Measurements from ENCODE around the gene CLCA2. TPM values are rescaled to one million over a fixed set of nuclear protein-coding genes. Genes with fewer than 3 reads are reported as not detected.

The CLCA2 gene
- total RNA-seq (2014; rRNA removed; shearing (Covaris generic)): not detected in 2 replicates

GRCh38 chr1:86423873-86424272 is at the start of gene CLCA2:
CLCA2 (plus strand) TSS chr1:86424171; CDS start chr1:86424248, 77 bp downstream.
- peaks cover 16% of the 10 kb centered on the region; the same call in 1 of the 2 replicates for H3K4me1 ChIP-seq (replicated peaks)
- H3K27ac ChIP-seq: no peak within 1 kb of the TSS
- no peaks in the 10 kb centered on the region for H3K27me3 ChIP-seq (replicated peaks)
- no peak for DNase-seq (ENCODE audit: low read depth in 1 of 2, low spot score in 2 of 2)
- H3K9me3 ChIP-seq (replicated peaks): no peaks in the 10 kb centered on the region
- H3K36me3 ChIP-seq: no peaks in the 10 kb centered on the region
- no peak within 1 kb of the TSS for H3K4me3 ChIP-seq

GRCh38 chr1:86375688-86376087 is 48.3 kb upstream of the CLCA2 start:
- no peaks in the 10 kb centered on the region for H3K4me1 ChIP-seq (replicated peaks)
- H3K27ac ChIP-seq: no peak overlapping the region
- H3K27me3 ChIP-seq (replicated peaks): no peaks in the 10 kb centered on the region
- H3K36me3 ChIP-seq: peaks cover 7% of the 10 kb centered on the region; the same call in 1 of the 2 replicates
- no peak for DNase-seq (ENCODE audit: low read depth in 1 of 2, low spot score in 2 of 2)
- no peak overlapping the region for H3K4me3 ChIP-seq
- H3K9me3 ChIP-seq (replicated peaks): no peaks in the 10 kb centered on the region

GRCh38 chr1:86377341-86377740 is 46.6 kb upstream of the CLCA2 start:
- H3K27ac ChIP-seq: no peak overlapping the region
- H3K36me3 ChIP-seq: peaks cover 7% of the 10 kb centered on the region; the same call in 1 of the 2 replicates
- no peak overlapping the region for H3K4me3 ChIP-seq
- H3K9me3 ChIP-seq (replicated peaks): no peaks in the 10 kb centered on the region
- no peaks in the 10 kb centered on the region for H3K27me3 ChIP-seq (replicated peaks)
- H3K4me1 ChIP-seq (replicated peaks): no peaks in the 10 kb centered on the region
- DNase-seq (ENCODE audit: low read depth in 1 of 2, low spot score in 2 of 2): no peak

- DNase-seq (ENCODE audit: low read depth in 1 of 2, low spot score in 2 of 2): no peak
- no peak overlapping the region for H3K27ac ChIP-seq
- no peaks in the 10 kb centered on the region for H3K4me1 ChIP-seq (replicated peaks)
- peaks cover 7% of the 10 kb centered on the region; the same call in 1 of the 2 replicates for H3K36me3 ChIP-seq
- H3K27me3 ChIP-seq (replicated peaks): no peaks in the 10 kb centered on the region
- H3K4me3 ChIP-seq: no peak overlapping the region
- H3K9me3 ChIP-seq (replicated peaks): no peaks in the 10 kb centered on the region
Measured at GRCh38 chr1:86378813-86379212, 45.2 kb upstream of the CLCA2 start.

- peak in 1 of 2 experiments; percentile 45 for DNase-seq (ENCODE audit: low read depth in 1 of 2, low spot score in 2 of 2)
- H3K27ac ChIP-seq: no peak overlapping the region
- no peak overlapping the region for H3K4me3 ChIP-seq
- no peaks in the 10 kb centered on the region for H3K27me3 ChIP-seq (replicated peaks)
- no peaks in the 10 kb centered on the region for H3K36me3 ChIP-seq
- H3K9me3 ChIP-seq (replicated peaks): no peaks in the 10 kb centered on the region
- H3K4me1 ChIP-seq (replicated peaks): no peaks in the 10 kb centered on the region
Measured at GRCh38 chr1:86380257-86380861, 43.6 kb upstream of the CLCA2 start.

- DNase-seq (ENCODE audit: low read depth in 1 of 2, low spot score in 2 of 2): no peak
- Histone ChIP-seq H3K4me3 (no peak overlapping the region), H3K4me1 (replicated peaks) (no peaks in the 10 kb centered on the region), H3K9me3 (replicated peaks) (no peaks in the 10 kb centered on the region), H3K27ac (no peak overlapping the region), H3K27me3 (replicated peaks) (no peaks in the 10 kb centered on the region), H3K36me3 (no peaks in the 10 kb centered on the region)
Measured at GRCh38 chr1:86381223-86381622, 42.7 kb upstream of the CLCA2 start.

- Histone ChIP-seq H3K9me3 (replicated peaks) (no peaks in the 10 kb centered on the region), H3K36me3 (no peaks in the 10 kb centered on the region), H3K27ac (no peak overlapping the region), H3K4me1 (replicated peaks) (no peaks in the 10 kb centered on the region), H3K27me3 (replicated peaks) (no peaks in the 10 kb centered on the region), H3K4me3 (no peak overlapping the region)
- no peak for DNase-seq (ENCODE audit: low read depth in 1 of 2, low spot score in 2 of 2)
Measured at GRCh38 chr1:86382878-86383277, 41.1 kb upstream of the CLCA2 start.

GRCh38 chr1:86387916-86388627 is 35.9 kb upstream of the CLCA2 start:
- no peak overlapping the region for H3K4me3 ChIP-seq
- H3K36me3 ChIP-seq: no peaks in the 10 kb centered on the region
- no peaks in the 10 kb centered on the region for H3K4me1 ChIP-seq (replicated peaks)
- no peaks in the 10 kb centered on the region for H3K9me3 ChIP-seq (replicated peaks)
- no peak overlapping the region for H3K27ac ChIP-seq
- H3K27me3 ChIP-seq (replicated peaks): no peaks in the 10 kb centered on the region
- DNase-seq (ENCODE audit: low read depth in 1 of 2, low spot score in 2 of 2): no peak

GRCh38 chr1:86388777-86389176 is 35.2 kb upstream of the CLCA2 start:
- no peaks in the 10 kb centered on the region for H3K4me1 ChIP-seq (replicated peaks)
- no peaks in the 10 kb centered on the region for H3K9me3 ChIP-seq (replicated peaks)
- H3K36me3 ChIP-seq: no peaks in the 10 kb centered on the region
- H3K27ac ChIP-seq: no peak overlapping the region
- H3K4me3 ChIP-seq: no peak overlapping the region
- no peaks in the 10 kb centered on the region for H3K27me3 ChIP-seq (replicated peaks)
- no peak for DNase-seq (ENCODE audit: low read depth in 1 of 2, low spot score in 2 of 2)

- Histone ChIP-seq H3K4me1 (replicated peaks) (no peaks in the 10 kb centered on the region), H3K9me3 (replicated peaks) (no peaks in the 10 kb centered on the region), H3K27me3 (replicated peaks) (no peaks in the 10 kb centered on the region), H3K27ac (no peak overlapping the region), H3K36me3 (no peaks in the 10 kb centered on the region), H3K4me3 (no peak overlapping the region)
- DNase-seq (ENCODE audit: low read depth in 1 of 2, low spot score in 2 of 2): no peak
Measured at GRCh38 chr1:86389307-86389706, 34.7 kb upstream of the CLCA2 start.

- Histone ChIP-seq H3K4me1 (replicated peaks) (peaks cover 5% of the 10 kb centered on the region; the same call in 1 of the 2 replicates), H3K27ac (no peak overlapping the region), H3K9me3 (replicated peaks) (no peaks in the 10 kb centered on the region), H3K36me3 (no peaks in the 10 kb centered on the region), H3K27me3 (replicated peaks) (0 out of 2 replicates have a peak, but pooled peaks cover 4% of the 10 kb centered on the region), H3K4me3 (no peak overlapping the region)
- no peak for DNase-seq (ENCODE audit: low read depth in 1 of 2, low spot score in 2 of 2)
Measured at GRCh38 chr1:86394416-86394815, 29.6 kb upstream of the CLCA2 start.

GRCh38 chr1:86395751-86396497 is 28.0 kb upstream of the CLCA2 start, which contains the start of gene ODF2L:
ODF2L (minus strand) TSS chr1:86396323; CDS start chr1:86387027, 9,296 bp downstream.
- DNase-seq (ENCODE audit: low read depth in 1 of 2, low spot score in 2 of 2): peak; percentile 80 to 86
- Histone ChIP-seq H3K27ac (peak within 1 kb of the TSS; percentile 33), H3K36me3 (no peaks in the 10 kb centered on the region), H3K4me3 (peak within 1 kb of the TSS; percentile 67), H3K4me1 (replicated peaks) (peaks cover 5% of the 10 kb centered on the region; the same call in 1 of the 2 replicates), H3K9me3 (replicated peaks) (no peaks in the 10 kb centered on the region), H3K27me3 (replicated peaks) (0 out of 2 replicates have a peak, but pooled peaks cover 4% of the 10 kb centered on the region)

GRCh38 chr1:86396498-86396890 is 27.5 kb upstream of the CLCA2 start:
- Histone ChIP-seq H3K4me3 (peak overlapping the region; percentile 67), H3K27ac (no peak overlapping the region), H3K9me3 (replicated peaks) (no peaks in the 10 kb centered on the region), H3K27me3 (replicated peaks) (peaks cover 4% of the 10 kb centered on the region; the same call in 1 of the 2 replicates), H3K4me1 (replicated peaks) (peaks cover 5% of the 10 kb centered on the region; the same call in 1 of the 2 replicates), H3K36me3 (no peaks in the 10 kb centered on the region)
- no peak for DNase-seq (ENCODE audit: low read depth in 1 of 2, low spot score in 2 of 2)
